Measurements from ENCODE around the gene ZCCHC7.

DNA sequence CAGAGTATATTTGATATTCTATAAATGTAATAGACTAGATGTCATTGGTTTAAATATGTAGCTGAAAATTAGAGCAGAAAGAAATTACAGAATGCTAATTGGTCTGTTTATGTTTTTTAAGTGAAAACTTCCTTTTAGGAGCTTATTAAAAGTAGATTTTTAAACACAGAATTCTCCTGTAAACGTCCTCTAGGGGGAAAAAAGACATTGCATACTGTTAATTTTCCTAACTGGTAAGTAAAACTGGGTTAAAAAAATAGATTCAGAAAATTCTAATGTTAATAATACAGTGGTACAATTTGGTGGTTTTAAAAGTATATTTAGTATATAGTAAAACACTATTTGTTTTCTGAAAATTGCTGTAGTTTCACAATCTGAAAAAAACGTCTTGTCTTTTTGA lies 59.8 kb downstream of the ZCCHC7 start:
- TF ChIP-seq, protein P1, sequence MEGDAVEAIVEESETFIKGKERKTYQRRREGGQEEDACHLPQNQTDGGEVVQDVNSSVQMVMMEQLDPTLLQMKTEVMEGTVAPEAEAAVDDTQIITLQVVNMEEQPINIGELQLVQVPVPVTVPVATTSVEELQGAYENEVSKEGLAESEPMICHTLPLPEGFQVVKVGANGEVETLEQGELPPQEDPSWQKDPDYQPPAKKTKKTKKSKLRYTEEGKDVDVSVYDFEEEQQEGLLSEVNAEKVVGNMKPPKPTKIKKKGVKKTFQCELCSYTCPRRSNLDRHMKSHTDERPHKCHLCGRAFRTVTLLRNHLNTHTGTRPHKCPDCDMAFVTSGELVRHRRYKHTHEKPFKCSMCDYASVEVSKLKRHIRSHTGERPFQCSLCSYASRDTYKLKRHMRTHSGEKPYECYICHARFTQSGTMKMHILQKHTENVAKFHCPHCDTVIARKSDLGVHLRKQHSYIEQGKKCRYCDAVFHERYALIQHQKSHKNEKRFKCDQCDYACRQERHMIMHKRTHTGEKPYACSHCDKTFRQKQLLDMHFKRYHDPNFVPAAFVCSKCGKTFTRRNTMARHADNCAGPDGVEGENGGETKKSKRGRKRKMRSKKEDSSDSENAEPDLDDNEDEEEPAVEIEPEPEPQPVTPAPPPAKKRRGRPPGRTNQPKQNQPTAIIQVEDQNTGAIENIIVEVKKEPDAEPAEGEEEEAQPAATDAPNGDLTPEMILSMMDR (conservative IDR thresholded peaks at IDR 0.05): no peak
- TF ChIP-seq ZFX (IDR thresholded peaks at IDR 0.05): no peak

All from C4-2B (cell line).